H1 (cell line): ENCODE data around the gene RPTOR. TPM values are rescaled to one million over a fixed set of nuclear protein-coding genes. Genes with fewer than 3 reads are reported as not detected.

Experiments used
- CTCF ChIA-PET: fragments of 300-600 bp; sonication (Branson Sonifier 250); formaldehyde crosslinking; loops from one replicate; lab custom pipeline; 2021; ENCODE audit not compliant: partially characterized antibody; lab: Charles Lee
- POLR2A ChIA-PET: fragments of 300-600 bp; sonication (Branson Sonifier 250); formaldehyde crosslinking; loops from one replicate; lab custom pipeline; 2021; ENCODE audit warnings: inconsistent platforms; ENCODE audit not compliant: partially characterized antibody; lab: Charles Lee
- DNase-seq, 2 experiments: peaks; one replicate each; pipeline versions ENCODE4 v3.0.0 to v3.0.0-alpha.2; 2010 to 2022; ENCODE audit warnings: low spot score in 2 of 2, low read depth in 1 of 2, mixed read lengths in 1 of 2
- FAIRE-seq: peaks from 2 replicates; lab custom pipeline; 2011; peaks lifted over from hg19 to GRCh38; lab: Jason Lieb, UNC
- H2AFZ ChIP-seq: 2 replicates; pipeline ENCODE4 v1.8.1; 2012; ENCODE audit warnings: low read length, inconsistent platforms
- H2AK5ac ChIP-seq: 2 replicates; pipeline ENCODE4 v1.6.1; 2013; ENCODE audit warnings: low read depth, low read length
- H2BK120ac ChIP-seq: replicated peaks from 2 replicates; pipeline ENCODE3; 2013; ENCODE audit warnings: low read depth, low read length, inconsistent platforms
- H2BK12ac ChIP-seq: 2 replicates; pipeline ENCODE4 v1.6.1; 2013; ENCODE audit warnings: low read depth, low read length
- H2BK15ac ChIP-seq: 2 replicates; pipeline ENCODE4 v1.6.1; 2013; ENCODE audit warnings: low read length
- H2BK20ac ChIP-seq: 2 replicates; pipeline ENCODE4 v1.6.1; 2013; ENCODE audit warnings: low read length
- H2BK5ac ChIP-seq: 2 replicates; pipeline ENCODE4 v1.6.1; 2013; ENCODE audit warnings: low read depth, low read length
- H3K14ac ChIP-seq: 2 replicates; pipeline ENCODE4 v1.6.1; 2013; ENCODE audit warnings: inconsistent platforms; ENCODE audit not compliant: insufficient read length
- H3K18ac ChIP-seq: 2 replicates; pipeline ENCODE4 v1.6.1; 2013; ENCODE audit warnings: low read length; ENCODE audit errors: extremely low read depth
- H3K23ac ChIP-seq: 2 replicates; pipeline ENCODE4 v1.6.1; 2013; ENCODE audit warnings: inconsistent platforms; ENCODE audit not compliant: insufficient read length
- H3K23me2 ChIP-seq: 2 replicates; pipeline ENCODE4 v1.6.1; 2013; ENCODE audit warnings: low read depth, low read length
- H3K27ac ChIP-seq: 2 replicates; pipeline ENCODE4 v1.6.1; 2011; ENCODE audit warnings: low read depth, low read length, inconsistent platforms
- H3K27me3 ChIP-seq, 4 experiments: replicated peaks in 1 of 4; 1 replicate in 1 of 4; 2 replicates in 3 of 4; pipeline versions ENCODE4 v1.6.1 to v1.8.1; 2011 to 2013; ENCODE audit warnings: low read length in 3 of 4, mild to moderate bottlenecking in 3 of 4, inconsistent platforms in 2 of 4, mixed read lengths in 2 of 4, moderate library complexity in 1 of 4; ENCODE audit not compliant: control insufficient read depth in 3 of 4, insufficient read depth in 3 of 4; ENCODE audit errors: extremely low read depth in 1 of 4
- H3K36me3 ChIP-seq, 4 experiments: 2 replicates each; pipeline versions ENCODE4 v1.6.1 to v1.8.1; 2011 to 2013; ENCODE audit warnings: mild to moderate bottlenecking in 4 of 4, low read length in 3 of 4, moderate library complexity in 2 of 4, control low read depth in 1 of 4, inconsistent platforms in 1 of 4; ENCODE audit not compliant: insufficient read depth in 4 of 4, control insufficient read depth in 2 of 4
- H3K4ac ChIP-seq: replicated peaks from 2 replicates; pipeline ENCODE3; 2013; ENCODE audit warnings: low read length, low read depth, mixed read lengths, inconsistent platforms; ENCODE audit not compliant: insufficient read length
- H3K4me1 ChIP-seq, 4 experiments: replicated peaks in 1 of 4; 1 replicate in 1 of 4; 2 replicates in 3 of 4; pipeline versions ENCODE4 v1.6.1 to v1.8.1; 2011 to 2013; ENCODE audit warnings: low read length in 3 of 4, inconsistent platforms in 2 of 4, mixed read lengths in 1 of 4; ENCODE audit not compliant: insufficient read depth in 4 of 4, control insufficient read depth in 3 of 4
- H3K4me2 ChIP-seq, 2 experiments: 2 replicates each; pipeline versions ENCODE4 v1.6.1 to v1.8.1; 2011 to 2013; ENCODE audit warnings: low read depth in 2 of 2, low read length in 2 of 2, control low read depth in 1 of 2, inconsistent platforms in 1 of 2, mild to moderate bottlenecking in 1 of 2; ENCODE audit not compliant: insufficient read depth in 1 of 2
- H3K4me3 ChIP-seq, 4 experiments: fragments of 200-600, 300-600 bp in 1 of 4; sonication (generic), shearing (Covaris generic), sonication (Bioruptor Twin) in 1 of 4; 2 replicates each; pipeline versions ENCODE4 v1.5.1 to v1.8.1; 2011 to 2016; ENCODE audit warnings: low read length in 4 of 4, low read depth in 3 of 4, control low read depth in 2 of 4, inconsistent platforms in 2 of 4, mild to moderate bottlenecking in 2 of 4, mixed read lengths in 1 of 4, moderate library complexity in 1 of 4; ENCODE audit not compliant: insufficient read depth in 2 of 4; ENCODE audit errors: extremely low read depth in 1 of 4
- H3K56ac ChIP-seq: replicated peaks from 2 replicates; pipeline ENCODE3; 2013; ENCODE audit warnings: low read depth, mild to moderate bottlenecking, mixed read lengths, low read length, inconsistent platforms; ENCODE audit not compliant: insufficient read length
- H3K79me1 ChIP-seq: 2 replicates; pipeline ENCODE4 v1.6.1; 2013; ENCODE audit warnings: low read depth, low read length, control low read depth
- H3K79me2 ChIP-seq, 2 experiments: 2 replicates each; pipeline versions ENCODE4 v1.6.1 to v1.8.1; 2012 to 2013; ENCODE audit warnings: low read length in 2 of 2, mild to moderate bottlenecking in 2 of 2, inconsistent platforms in 1 of 2; ENCODE audit not compliant: insufficient read depth in 2 of 2, control insufficient read depth in 1 of 2
- H3K9ac ChIP-seq, 4 experiments: replicated peaks in 1 of 4; 1 replicate in 1 of 4; 2 replicates in 3 of 4; pipeline versions ENCODE4 v1.6.1 to v1.8.1; 2011 to 2013; ENCODE audit warnings: low read depth in 3 of 4, low read length in 3 of 4, control low read depth in 2 of 4, mild to moderate bottlenecking in 2 of 4, moderate library complexity in 2 of 4, inconsistent platforms in 1 of 4; ENCODE audit errors: extremely low read depth in 1 of 4
- H3K9me3 ChIP-seq, 2 experiments: 2 replicates each; pipeline versions ENCODE4 v1.6.1 to v1.8.1; 2012 to 2013; ENCODE audit warnings: mild to moderate bottlenecking in 2 of 2, moderate library complexity in 2 of 2, control low read depth in 1 of 2, inconsistent platforms in 1 of 2, low read depth in 1 of 2, low read length in 1 of 2, mixed read lengths in 1 of 2; ENCODE audit not compliant: insufficient read depth in 2 of 2
- H4K20me1 ChIP-seq, 2 experiments: replicated peaks in 1 of 2; 2 replicates each; pipeline versions ENCODE3 to v1.8.1; 2011 to 2013; ENCODE audit warnings: inconsistent platforms in 2 of 2, low read length in 2 of 2, mild to moderate bottlenecking in 1 of 2; ENCODE audit not compliant: insufficient read depth in 2 of 2, control insufficient read depth in 1 of 2
- H4K5ac ChIP-seq: 2 replicates; pipeline ENCODE4 v1.6.1; 2013; ENCODE audit warnings: low read length, low read depth, mixed read lengths, inconsistent platforms; ENCODE audit not compliant: insufficient read length
- H4K8ac ChIP-seq: 2 replicates; pipeline ENCODE4 v1.8.0; 2013; ENCODE audit warnings: mild to moderate bottlenecking, moderate library complexity, low read length, inconsistent platforms; ENCODE audit not compliant: insufficient read depth; ENCODE audit errors: extremely low read depth
- H4K91ac ChIP-seq: replicated peaks from 2 replicates; pipeline ENCODE3; 2013; ENCODE audit warnings: low read length, mixed read lengths, inconsistent platforms; ENCODE audit not compliant: insufficient read length
- CBX5 ChIP-seq: fragments of 300-800, 300-1000 bp; sonication (generic); IDR thresholded peaks from 2 replicates; pipeline ENCODE4 v1.7.1; 2016; ENCODE audit warnings: antibody characterized with exemption, low read length, low read depth
- CREB1 ChIP-seq: IDR thresholded peaks from 2 replicates; pipeline ENCODE4 v1.6.1; 2012; ENCODE audit warnings: inconsistent platforms
- HDAC2 ChIP-seq, 2 experiments: fragments of 300-600 bp in 1 of 2; sonication (generic) in 1 of 2; IDR thresholded peaks; 2 replicates each; pipeline ENCODE4 v1.6.1; 2011 to 2012; ENCODE audit warnings: low read depth in 2 of 2, low read length in 2 of 2, mild to moderate bottlenecking in 2 of 2, moderate library complexity in 2 of 2, borderline replicate concordance in 1 of 2, inconsistent platforms in 1 of 2
- KDM4A ChIP-seq: IDR thresholded peaks from one replicate; pipeline ENCODE4 v1.7.1; 2012; ENCODE audit warnings: low read depth, mild to moderate bottlenecking, moderate library complexity, low read length, inconsistent platforms; ENCODE audit not compliant: severe bottlenecking
- MAX ChIP-seq: IDR thresholded peaks from 2 replicates; pipeline ENCODE4 v1.6.1; 2012; ENCODE audit warnings: inconsistent platforms
- NRF1 ChIP-seq: IDR thresholded peaks from 2 replicates; pipeline ENCODE4 v1.6.1; 2011; ENCODE audit warnings: mild to moderate bottlenecking, low read depth, low read length, improper control_type of control experiment
- PHF8 ChIP-seq: fragments of 200-600 bp; sonication (generic); conservative IDR thresholded peaks from 2 replicates; pipeline ENCODE4 v1.7.1; 2012; ENCODE audit warnings: low read depth, mild to moderate bottlenecking, inconsistent platforms, low read length, moderate library complexity
- POU5F1 ChIP-seq: IDR thresholded peaks from 2 replicates; pipeline ENCODE4 v1.6.1; 2011; ENCODE audit warnings: low read depth, mild to moderate bottlenecking, low read length, moderate library complexity
- TAF1 ChIP-seq: IDR thresholded peaks from 2 replicates; pipeline ENCODE4 v1.6.1; 2011; ENCODE audit warnings: mild to moderate bottlenecking, low read depth, low read length
- WGBS, 2 experiments: shearing (Covaris generic) in 1 of 2; methylation state at CpG; one replicate each; pipeline versions ENCODE4 v1.1.6 to v1.1.7; 2013 to 2015; ENCODE audit warnings: low lambda C conversion rate in 2 of 2, mixed read lengths in 2 of 2, inconsistent platforms in 1 of 2, low coverage in 1 of 2, missing lambda C conversion rate in 1 of 2; ENCODE audit not compliant: insufficient replicate concordance in 2 of 2, insufficient coverage in 1 of 2, insufficient read length in 1 of 2; ENCODE audit errors: extremely low coverage in 1 of 2, missing lambda C conversion rate in 1 of 2; 5-methylcytosine and 5-hydroxymethylcytosine counted together
- polyA plus RNA-seq, 7 experiments: library from polyadenylated mRNA; depleted of rRNA in 3 of 7; stranded (reverse) in 5 of 7; unstranded in 2 of 7; fragments of >200 nt in 5 of 7; fragments of 200-250 nt in 2 of 7; gene quantifications; 1 replicate in 5 of 7; 2 replicates in 1 of 7; 4 replicates in 1 of 7; pipeline versions ENCODE4 v1.2.1 to v1.2.3, GENCODE V29; 2011 to 2013; ENCODE audit warnings: missing spikeins in 2 of 7, mixed read lengths in 2 of 7
- total RNA-seq: library from RNA; stranded (reverse); fragmentation: NEBNext Ultra II Directional; extraction: Animal tissue kit (Norgen Biotek cat#: 25700); gene quantifications from 2 replicates; pipeline ENCODE4 v1.2.1, GENCODE V29; 2021

Gene RPTOR
- total and polyA plus RNA-seq, 2 of the 8 experiments (the other 6 are each of a cell fraction or from before 2014, with no cell fraction given), result 6.9 to 28.7 TPM

GRCh38 chr17:80795090-80795580 is 250.5 kb downstream of the RPTOR start:
- Histone ChIP-seq H3K27me3 (no peaks in the 10 kb centered on the region), H3K4ac (no peak overlapping the region), H3K18ac (no peak overlapping the region), H3K14ac (no peak overlapping the region), H4K8ac (no peak overlapping the region), H3K9me3 (no peaks in the 10 kb centered on the region), H3K79me2 (no peaks in the 10 kb centered on the region), H2BK5ac (no peak overlapping the region), H2BK15ac (no peak overlapping the region), H3K27ac (no peak overlapping the region), H2BK12ac (no peak overlapping the region), H4K20me1 (peaks cover 0 to 4% of the 10 kb centered on the region in 2 experiments), H4K5ac (no peak overlapping the region), H2AK5ac (no peak overlapping the region), H3K4me3 (no peak overlapping the region), H2BK20ac (no peak overlapping the region), H2BK120ac (no peak overlapping the region), H3K23me2 (no peaks in the 10 kb centered on the region), H2AFZ (no peak overlapping the region), H3K9ac (no peak overlapping the region), H3K36me3 (no peaks in the 10 kb centered on the region), H3K23ac (no peak overlapping the region), H3K79me1 (0 out of 2 replicates have a peak, but pooled peaks cover 6% of the 10 kb centered on the region), H4K91ac (no peak overlapping the region), H3K4me1 (no peaks in the 10 kb centered on the region; a peak in 1 of 7 replicates), H3K56ac (no peak overlapping the region), H3K4me2 (no peak overlapping the region)
- POLR2A ChIA-PET, result interaction anchor here (0.6 kb wide), 1 partner anchor 252 kb away, joined by 3 read pairs; no protein-coding TSS in a partner anchor
- WGBS, 2 experiments, result 87% methylated on average over 12 of the region's 12 CpGs; no CpG with 5 or more reads in 1 of the 2 experiments
- CTCF ChIA-PET, result interaction anchor here (1.1 kb wide), 1 partner anchor 52 kb away, joined by 3 read pairs; no protein-coding TSS in a partner anchor
- TF ChIP-seq KDM4A (no peak), CREB1 (no peak), MAX (no peak), HDAC2 (IDR thresholded peaks at IDR 0.05; ENCODE audit: borderline replicate concordance in 1 of 2, low read depth in 2 of 2, low read length in 2 of 2) (no peak), PHF8 (no peak), POU5F1 (no peak), CBX5 (no peak), TAF1 (no peak), NRF1 (no peak)
- FAIRE-seq (no peak), DNase-seq (no peak)
